Activated naive CD4-positive, alpha-beta T cell treated with anti-CD3 and anti-CD28 coated beads, Interleukin-2, amount 50 U/mL, for 24 hours (primary cell): ENCODE measurements around the gene PHLPP1.

Source experiments
- H3K27ac Mint-ChIP-seq: one replicate; pipeline ENCODE4 v1.8.0; 2021; ENCODE audit warnings: mild to moderate bottlenecking, mixed read lengths
- H3K27me3 Mint-ChIP-seq: one replicate; pipeline ENCODE4 v1.8.0; 2021; ENCODE audit warnings: mixed read lengths
- H3K36me3 Mint-ChIP-seq: one replicate; pipeline ENCODE4 v1.8.0; 2021; ENCODE audit warnings: mixed read lengths
- H3K4me1 Mint-ChIP-seq: one replicate; pipeline ENCODE4 v1.8.0; 2021; ENCODE audit warnings: mixed read lengths
- H3K4me3 Mint-ChIP-seq: one replicate; pipeline ENCODE4 v1.8.0; 2021; ENCODE audit warnings: mild to moderate bottlenecking, mixed read lengths
- H3K9me3 Mint-ChIP-seq: one replicate; pipeline ENCODE4 v1.8.0; 2021; ENCODE audit warnings: mixed read lengths

PHLPP1 gene

DNA sequence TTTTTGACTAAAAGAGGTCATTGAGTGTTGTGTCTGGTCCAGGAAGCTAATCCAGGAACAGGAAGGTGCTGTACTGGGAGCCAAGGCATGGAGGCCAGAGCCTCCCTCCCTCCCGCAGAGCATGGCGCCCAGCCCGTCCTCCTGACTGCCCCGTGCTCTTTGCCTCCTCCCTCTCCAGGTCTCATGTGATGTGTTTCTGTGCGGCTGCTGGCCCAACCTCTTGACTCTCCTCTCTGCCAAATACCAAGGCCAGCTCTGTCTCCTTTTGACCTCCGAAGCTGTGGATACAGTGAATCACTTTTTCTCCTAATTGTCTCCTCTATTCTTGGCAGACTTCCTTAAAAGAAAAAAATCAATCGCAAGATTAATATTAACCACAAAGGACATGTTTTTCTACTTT lies 284.1 kb downstream of the PHLPP1 start:
- Mint-ChIP-seq H3K36me3 (no peaks in the 10 kb centered on the region), H3K4me3 (no peak overlapping the region), H3K4me1 (no peaks in the 10 kb centered on the region), H3K27me3 (peaks cover 4% of the 10 kb centered on the region), H3K27ac (no peak overlapping the region), H3K9me3 (no peaks in the 10 kb centered on the region)

DNA sequence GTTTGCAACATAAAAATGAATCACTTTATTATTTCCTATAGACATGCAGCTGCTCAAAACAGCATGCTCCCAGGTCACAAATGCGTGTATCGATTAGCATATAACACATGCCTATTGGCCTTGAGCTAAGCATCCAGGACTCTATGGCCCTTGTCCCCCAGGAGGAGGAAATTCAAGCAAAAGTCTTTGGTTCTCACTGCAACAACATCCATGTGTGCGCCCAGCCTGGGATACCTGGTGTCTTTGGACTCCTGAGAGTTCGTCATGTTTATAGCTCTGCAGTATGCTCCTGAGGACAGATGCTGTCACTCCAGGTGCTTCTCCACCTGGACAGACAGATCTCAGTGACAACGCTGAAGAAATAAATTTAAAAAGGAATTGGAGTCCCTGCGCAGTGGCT lies 284.6 kb downstream of the PHLPP1 start:
- Mint-ChIP-seq H3K27me3 (peaks cover 4% of the 10 kb centered on the region), H3K4me1 (no peaks in the 10 kb centered on the region), H3K9me3 (no peaks in the 10 kb centered on the region), H3K4me3 (no peak overlapping the region), H3K27ac (no peak overlapping the region), H3K36me3 (no peaks in the 10 kb centered on the region)

DNA sequence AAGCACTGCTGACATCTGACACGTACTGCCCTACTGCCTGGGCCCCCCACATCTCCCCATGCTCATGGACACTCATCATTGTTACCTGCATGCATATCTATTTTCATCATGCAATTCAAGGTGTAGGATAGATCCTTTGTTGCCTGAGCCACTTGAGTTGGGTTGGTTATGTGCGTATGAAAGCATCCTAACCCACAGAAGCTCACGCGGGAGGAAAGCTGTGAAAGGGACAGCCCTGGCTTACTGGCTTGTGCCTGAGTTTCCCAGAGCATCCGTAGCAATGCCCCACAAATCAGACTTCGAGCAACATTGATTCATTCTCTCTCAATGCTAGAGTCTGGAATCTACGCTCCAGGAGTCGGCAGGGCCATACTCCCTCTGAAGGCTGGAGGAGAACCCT lies 285.5 kb downstream of the PHLPP1 start:
- H3K27ac Mint-ChIP-seq: no peak overlapping the region
- H3K36me3 Mint-ChIP-seq: no peaks in the 10 kb centered on the region

DNA sequence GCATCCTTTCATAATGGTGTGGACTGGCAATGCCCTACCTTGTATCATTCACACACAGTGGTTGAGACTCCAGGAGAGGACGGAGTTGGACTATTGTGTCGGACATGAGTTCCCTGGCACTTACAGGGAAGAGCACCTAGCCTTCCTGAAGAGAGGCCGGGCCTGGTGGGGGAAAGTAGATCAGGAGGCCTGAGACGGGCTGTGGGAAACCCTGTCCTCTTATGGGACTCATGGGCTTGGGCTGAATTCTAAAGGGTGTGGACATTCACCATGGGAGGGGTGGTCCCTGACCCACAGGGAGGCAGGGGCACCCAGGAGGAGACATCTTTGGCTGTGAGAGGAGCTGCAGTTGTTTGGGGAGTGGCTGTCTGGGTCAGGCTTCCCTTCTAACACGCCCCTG lies 286.5 kb downstream of the PHLPP1 start:
- Mint-ChIP-seq H3K4me1 (no peaks in the 10 kb centered on the region), H3K27me3 (peaks cover 2% of the 10 kb centered on the region), H3K27ac (no peak overlapping the region)

More for the DNA sequence above, 285.5 kb downstream of the PHLPP1 start:
- Mint-ChIP-seq H3K4me3 (no peak overlapping the region), H3K9me3 (no peaks in the 10 kb centered on the region), H3K4me1 (no peaks in the 10 kb centered on the region), H3K27me3 (peaks cover 2% of the 10 kb centered on the region)

GRCh38 chr18:63002305-63002704 lies 287.0 kb downstream of the PHLPP1 start:
- no peak overlapping the region for H3K4me3 Mint-ChIP-seq
- H3K4me1 Mint-ChIP-seq: no peaks in the 10 kb centered on the region
- H3K27me3 Mint-ChIP-seq: peaks cover 2% of the 10 kb centered on the region
- H3K27ac Mint-ChIP-seq: no peak overlapping the region
- H3K36me3 Mint-ChIP-seq: no peaks in the 10 kb centered on the region
- H3K9me3 Mint-ChIP-seq: no peaks in the 10 kb centered on the region

More for the DNA sequence above, 286.5 kb downstream of the PHLPP1 start:
- Mint-ChIP-seq H3K4me3 (no peak overlapping the region), H3K9me3 (no peaks in the 10 kb centered on the region), H3K36me3 (no peaks in the 10 kb centered on the region)

- H3K4me3 Mint-ChIP-seq: no peak overlapping the region
- peaks cover 2% of the 10 kb centered on the region for H3K27me3 Mint-ChIP-seq
- no peaks in the 10 kb centered on the region for H3K36me3 Mint-ChIP-seq
- no peaks in the 10 kb centered on the region for H3K4me1 Mint-ChIP-seq
- H3K27ac Mint-ChIP-seq: no peak overlapping the region
- no peaks in the 10 kb centered on the region for H3K9me3 Mint-ChIP-seq
Measured at GRCh38 chr18:63002803-63003445, 287.6 kb downstream of the PHLPP1 start.

DNA sequence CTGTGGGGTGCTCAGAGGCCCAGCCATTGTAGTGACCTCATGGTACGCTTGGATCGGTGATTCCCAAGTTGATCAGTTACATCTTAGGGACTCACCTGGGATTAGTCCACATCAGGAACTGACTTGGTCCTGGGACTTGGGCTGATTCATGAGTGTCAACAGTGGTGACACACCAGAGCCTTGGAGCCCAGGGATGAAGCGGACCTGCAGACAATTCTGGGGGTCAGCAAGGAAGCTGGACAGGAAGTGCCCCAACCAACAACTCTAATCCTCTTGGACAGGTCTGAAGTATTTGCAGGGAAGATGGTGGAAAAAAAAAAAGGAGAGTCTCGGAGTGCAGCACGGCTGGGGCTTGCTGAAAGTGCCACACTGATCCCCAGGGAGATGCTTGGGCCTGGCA lies 288.6 kb downstream of the PHLPP1 start:
- H3K27ac Mint-ChIP-seq: no peak overlapping the region
- no peaks in the 10 kb centered on the region for H3K9me3 Mint-ChIP-seq
- H3K36me3 Mint-ChIP-seq: no peaks in the 10 kb centered on the region
- no peaks in the 10 kb centered on the region for H3K4me1 Mint-ChIP-seq
- H3K4me3 Mint-ChIP-seq: no peak overlapping the region
- peaks cover 2% of the 10 kb centered on the region for H3K27me3 Mint-ChIP-seq

GRCh38 chr18:63004466-63005089 lies 289.2 kb downstream of the PHLPP1 start:
- Mint-ChIP-seq H3K27ac (no peak overlapping the region), H3K36me3 (no peaks in the 10 kb centered on the region), H3K4me1 (no peaks in the 10 kb centered on the region), H3K27me3 (no peaks in the 10 kb centered on the region), H3K4me3 (no peak overlapping the region), H3K9me3 (no peaks in the 10 kb centered on the region)

DNA sequence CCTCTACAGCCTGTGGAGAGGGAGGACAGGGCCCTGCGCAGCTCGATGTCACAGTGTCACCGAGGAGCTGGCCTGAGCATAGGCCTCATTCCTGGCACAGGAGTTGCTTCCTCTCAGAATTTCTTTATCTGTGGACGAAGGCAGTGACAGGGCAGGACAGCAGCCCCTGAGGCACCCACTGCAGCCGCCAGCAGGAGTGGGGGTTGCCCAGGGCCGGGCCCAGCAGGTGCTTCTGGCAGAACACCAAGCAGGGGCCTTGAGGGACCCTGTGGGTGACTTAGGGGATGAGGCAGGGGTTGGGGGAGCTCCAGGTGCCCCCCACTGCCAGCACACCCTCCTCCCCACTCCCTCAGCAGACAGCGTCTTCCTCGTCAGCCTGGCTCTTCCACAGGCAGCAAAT lies 290.0 kb downstream of the PHLPP1 start:
- Mint-ChIP-seq H3K9me3 (no peaks in the 10 kb centered on the region), H3K27me3 (no peaks in the 10 kb centered on the region), H3K4me1 (no peaks in the 10 kb centered on the region), H3K27ac (no peak overlapping the region), H3K4me3 (no peak overlapping the region), H3K36me3 (no peaks in the 10 kb centered on the region)

DNA sequence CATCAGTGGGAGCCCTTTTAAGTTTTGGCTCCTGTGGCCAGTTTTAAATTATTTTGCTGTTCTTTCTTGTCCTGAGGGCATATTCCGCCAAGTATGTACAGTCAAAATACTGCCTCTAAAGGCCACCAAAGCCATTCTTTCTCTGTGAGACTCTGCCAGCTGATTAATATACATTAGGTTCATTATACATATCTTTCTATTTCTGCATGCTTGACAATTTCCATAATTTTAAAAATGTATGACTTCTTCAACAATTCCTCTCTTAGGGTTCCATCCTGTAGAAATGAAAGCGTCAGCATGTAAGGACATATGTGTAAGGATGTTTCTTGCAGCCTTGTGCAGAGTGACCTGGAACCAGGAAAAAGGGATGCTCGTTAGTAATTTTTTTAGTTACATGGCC lies 291.9 kb downstream of the PHLPP1 start:
- H3K9me3 Mint-ChIP-seq: no peaks in the 10 kb centered on the region
- H3K27me3 Mint-ChIP-seq: peaks cover 1% of the 10 kb centered on the region
- H3K4me1 Mint-ChIP-seq: no peaks in the 10 kb centered on the region
- no peak overlapping the region for H3K4me3 Mint-ChIP-seq
- H3K27ac Mint-ChIP-seq: no peak overlapping the region
- H3K36me3 Mint-ChIP-seq: no peaks in the 10 kb centered on the region

GRCh38 chr18:63016270-63016669 lies 300.9 kb downstream of the PHLPP1 start:
- Mint-ChIP-seq H3K4me3 (no peak overlapping the region), H3K27ac (no peak overlapping the region), H3K36me3 (peaks cover 6% of the 10 kb centered on the region), H3K4me1 (no peaks in the 10 kb centered on the region), H3K9me3 (peaks cover 7% of the 10 kb centered on the region), H3K27me3 (peaks cover 4% of the 10 kb centered on the region)

- Mint-ChIP-seq H3K36me3 (peaks cover 6% of the 10 kb centered on the region), H3K9me3 (peaks cover 7% of the 10 kb centered on the region), H3K27me3 (peaks cover 4% of the 10 kb centered on the region), H3K4me3 (no peak overlapping the region), H3K4me1 (no peaks in the 10 kb centered on the region), H3K27ac (no peak overlapping the region)
Measured at GRCh38 chr18:63017076-63017475, 301.7 kb downstream of the PHLPP1 start.

DNA sequence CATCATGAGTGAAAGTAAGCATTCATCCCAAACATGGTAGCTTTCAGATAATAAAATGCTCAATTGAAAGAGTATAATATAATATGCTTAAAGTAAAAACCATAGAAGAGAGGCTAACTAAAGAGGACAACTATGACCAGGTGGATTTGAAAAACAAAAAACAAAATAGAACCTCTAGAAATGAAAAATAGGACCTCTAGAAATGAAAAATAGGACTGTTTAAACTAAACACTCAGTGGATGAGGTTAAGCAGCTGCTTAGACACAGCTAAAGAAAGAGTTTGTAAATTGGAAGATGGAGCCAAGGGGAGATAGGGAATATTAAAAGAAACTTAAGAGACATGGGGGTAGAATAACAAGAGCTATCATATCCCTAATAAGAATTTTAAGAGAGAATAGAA lies 302.6 kb downstream of the PHLPP1 start:
- Mint-ChIP-seq H3K4me1 (no peaks in the 10 kb centered on the region), H3K4me3 (no peak overlapping the region), H3K36me3 (peaks cover 6% of the 10 kb centered on the region), H3K27me3 (peaks cover 3% of the 10 kb centered on the region), H3K27ac (no peak overlapping the region), H3K9me3 (peaks cover 7% of the 10 kb centered on the region)

DNA sequence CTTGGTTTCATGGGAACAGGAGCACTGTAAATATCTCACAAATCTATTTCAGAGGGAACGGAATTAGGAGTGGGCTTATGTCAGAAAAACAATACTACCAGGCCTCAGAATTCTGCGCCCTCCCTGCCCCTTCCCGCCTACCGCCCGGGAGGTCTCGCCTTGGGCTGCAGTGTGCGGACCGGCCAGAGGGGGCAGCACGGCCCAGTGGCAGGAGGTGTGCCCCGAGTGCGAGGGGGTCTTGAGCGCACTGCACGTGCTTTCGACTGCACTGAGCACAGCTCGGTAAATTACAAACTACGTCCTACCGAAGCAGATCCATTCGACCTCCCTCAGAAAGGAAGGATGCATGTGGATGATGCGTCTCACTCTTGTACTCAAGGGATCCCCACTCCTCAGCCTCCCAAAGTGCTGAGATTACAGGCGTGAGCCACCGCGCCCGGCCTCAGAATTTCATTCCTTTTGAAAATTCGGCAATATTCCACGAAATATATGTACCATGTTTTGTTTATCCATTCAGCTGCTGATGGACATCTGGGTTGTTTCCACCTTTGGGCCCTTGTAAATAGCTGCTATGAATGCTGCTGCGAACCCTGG lies 307.2 kb downstream of the PHLPP1 start:
- no peaks in the 10 kb centered on the region for H3K27me3 Mint-ChIP-seq

DNA sequence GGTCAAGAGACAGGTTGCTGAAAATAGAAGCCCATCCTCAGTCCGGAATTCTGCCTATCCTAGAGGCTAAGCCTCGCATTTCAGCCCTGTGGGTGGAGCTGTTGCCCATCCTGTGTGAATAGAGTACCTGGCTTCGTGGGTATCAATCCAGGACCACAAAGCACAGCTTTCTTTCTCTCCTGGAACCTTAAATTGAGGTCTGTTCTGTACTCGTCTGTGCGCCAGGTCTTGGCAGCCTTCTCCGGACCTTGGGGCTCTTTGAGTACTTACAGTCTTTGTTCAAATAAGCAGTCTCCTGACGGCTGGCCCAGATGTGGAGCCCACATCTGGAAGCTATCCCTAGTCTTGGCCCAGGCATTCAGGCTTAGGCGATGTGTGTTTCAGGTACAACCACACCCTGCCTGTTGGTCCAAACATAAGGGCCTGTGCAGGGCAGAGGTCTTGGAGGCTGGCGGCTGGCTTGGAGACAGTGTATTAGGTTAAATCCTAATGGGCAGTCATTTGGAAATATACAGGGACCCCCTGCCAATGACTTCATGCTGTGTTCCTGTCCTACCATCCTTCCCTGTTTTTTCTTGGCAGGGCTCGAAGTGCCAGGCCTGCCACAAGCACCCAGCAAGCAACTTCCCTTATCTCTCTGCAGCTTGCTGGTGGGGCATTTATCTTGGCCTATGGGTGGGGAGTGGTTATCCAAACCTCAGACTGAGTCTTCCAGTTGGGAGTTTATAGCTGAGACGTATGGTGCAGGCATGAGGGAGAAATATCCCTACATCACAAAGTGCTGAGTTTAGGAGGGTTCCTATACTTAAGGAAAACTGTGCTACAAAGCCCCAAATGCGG lies 310.1 kb downstream of the PHLPP1 start:
- H3K9me3 Mint-ChIP-seq: no peaks in the 10 kb centered on the region
- H3K27ac Mint-ChIP-seq: no peak overlapping the region
- H3K36me3 Mint-ChIP-seq: no peaks in the 10 kb centered on the region

More for the DNA sequence above, 307.2 kb downstream of the PHLPP1 start:
- H3K27ac Mint-ChIP-seq: peak overlapping the region; percentile 5
- H3K4me3 Mint-ChIP-seq: no peak overlapping the region
- H3K9me3 Mint-ChIP-seq: peaks cover 7% of the 10 kb centered on the region
- no peaks in the 10 kb centered on the region for H3K4me1 Mint-ChIP-seq
- H3K36me3 Mint-ChIP-seq: peaks cover 6% of the 10 kb centered on the region

DNA sequence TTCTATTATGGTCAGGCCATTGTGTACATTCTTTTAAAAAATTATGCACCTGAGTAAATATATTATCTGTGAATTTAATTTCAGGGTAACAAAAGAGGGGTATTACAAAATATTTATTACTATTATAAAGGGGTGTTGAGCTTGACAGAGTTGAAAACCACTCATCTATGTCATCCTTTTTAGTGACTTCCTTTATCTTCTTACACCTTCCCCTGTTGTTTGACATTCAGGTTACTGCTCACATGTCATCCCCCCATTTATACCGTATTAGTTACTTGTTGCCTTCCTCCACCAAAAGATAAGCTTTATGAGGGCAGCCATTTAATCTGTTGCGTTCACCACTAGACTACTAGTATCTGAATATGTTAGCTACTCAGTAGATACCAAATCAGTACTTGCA lies 313.0 kb downstream of the PHLPP1 start:
- Mint-ChIP-seq H3K27me3 (no peaks in the 10 kb centered on the region), H3K27ac (no peak overlapping the region), H3K36me3 (no peaks in the 10 kb centered on the region), H3K4me3 (no peak overlapping the region), H3K9me3 (no peaks in the 10 kb centered on the region), H3K4me1 (no peaks in the 10 kb centered on the region)

More for the DNA sequence above, 310.1 kb downstream of the PHLPP1 start:
- Mint-ChIP-seq H3K27me3 (no peaks in the 10 kb centered on the region), H3K4me1 (no peaks in the 10 kb centered on the region), H3K4me3 (no peak overlapping the region)
